ENCODE data around the gene GAK. TPM values are rescaled to one million over a fixed set of nuclear protein-coding genes. Genes with fewer than 3 reads are reported as not detected.

GAK gene
- total and polyA plus RNA-seq, 2 of the 13 experiments (the other 11 are each of a cell fraction or from before 2014, with no cell fraction given) = 17.5 to 44.3 TPM

DNA sequence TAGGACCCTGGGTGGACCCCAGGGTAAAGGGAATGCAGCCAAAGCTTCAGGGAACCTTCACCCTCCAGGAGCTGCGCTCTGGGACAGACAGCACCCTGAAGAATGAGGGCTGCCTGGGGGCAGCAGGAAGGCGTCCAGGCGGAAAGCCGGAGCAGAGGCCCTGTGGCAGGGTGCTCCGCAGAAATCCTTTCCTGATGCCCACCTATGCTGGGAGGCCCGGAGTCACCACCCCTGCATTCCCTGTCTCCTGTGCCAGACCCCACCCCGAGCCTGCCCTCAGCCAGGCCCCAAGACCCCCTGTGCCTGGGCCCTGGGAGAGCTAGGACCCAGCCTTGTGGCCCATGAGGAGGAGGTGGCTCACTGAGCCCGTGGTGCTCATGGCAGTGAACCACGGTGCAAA lies 42.6 kb upstream of the GAK start (continued):
- TF ChIP-seq, protein P1, sequence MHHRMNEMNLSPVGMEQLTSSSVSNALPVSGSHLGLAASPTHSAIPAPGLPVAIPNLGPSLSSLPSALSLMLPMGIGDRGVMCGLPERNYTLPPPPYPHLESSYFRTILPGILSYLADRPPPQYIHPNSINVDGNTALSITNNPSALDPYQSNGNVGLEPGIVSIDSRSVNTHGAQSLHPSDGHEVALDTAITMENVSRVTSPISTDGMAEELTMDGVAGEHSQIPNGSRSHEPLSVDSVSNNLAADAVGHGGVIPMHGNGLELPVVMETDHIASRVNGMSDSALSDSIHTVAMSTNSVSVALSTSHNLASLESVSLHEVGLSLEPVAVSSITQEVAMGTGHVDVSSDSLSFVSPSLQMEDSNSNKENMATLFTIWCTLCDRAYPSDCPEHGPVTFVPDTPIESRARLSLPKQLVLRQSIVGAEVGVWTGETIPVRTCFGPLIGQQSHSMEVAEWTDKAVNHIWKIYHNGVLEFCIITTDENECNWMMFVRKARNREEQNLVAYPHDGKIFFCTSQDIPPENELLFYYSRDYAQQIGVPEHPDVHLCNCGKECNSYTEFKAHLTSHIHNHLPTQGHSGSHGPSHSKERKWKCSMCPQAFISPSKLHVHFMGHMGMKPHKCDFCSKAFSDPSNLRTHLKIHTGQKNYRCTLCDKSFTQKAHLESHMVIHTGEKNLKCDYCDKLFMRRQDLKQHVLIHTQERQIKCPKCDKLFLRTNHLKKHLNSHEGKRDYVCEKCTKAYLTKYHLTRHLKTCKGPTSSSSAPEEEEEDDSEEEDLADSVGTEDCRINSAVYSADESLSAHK (CRISPR knock-in tag; IDR thresholded peaks at IDR 0.05; ENCODE audit: borderline replicate concordance) = no peak
- TF ChIP-seq HNRNPLL (IDR thresholded peaks at IDR 0.05; ENCODE audit: low read depth, low read length, poor library complexity, severe bottlenecking) (no peak), ZEB1 (IDR thresholded peaks at IDR 0.05; ENCODE audit: insufficient replicate concordance, low read depth) (no peak)

DNA sequence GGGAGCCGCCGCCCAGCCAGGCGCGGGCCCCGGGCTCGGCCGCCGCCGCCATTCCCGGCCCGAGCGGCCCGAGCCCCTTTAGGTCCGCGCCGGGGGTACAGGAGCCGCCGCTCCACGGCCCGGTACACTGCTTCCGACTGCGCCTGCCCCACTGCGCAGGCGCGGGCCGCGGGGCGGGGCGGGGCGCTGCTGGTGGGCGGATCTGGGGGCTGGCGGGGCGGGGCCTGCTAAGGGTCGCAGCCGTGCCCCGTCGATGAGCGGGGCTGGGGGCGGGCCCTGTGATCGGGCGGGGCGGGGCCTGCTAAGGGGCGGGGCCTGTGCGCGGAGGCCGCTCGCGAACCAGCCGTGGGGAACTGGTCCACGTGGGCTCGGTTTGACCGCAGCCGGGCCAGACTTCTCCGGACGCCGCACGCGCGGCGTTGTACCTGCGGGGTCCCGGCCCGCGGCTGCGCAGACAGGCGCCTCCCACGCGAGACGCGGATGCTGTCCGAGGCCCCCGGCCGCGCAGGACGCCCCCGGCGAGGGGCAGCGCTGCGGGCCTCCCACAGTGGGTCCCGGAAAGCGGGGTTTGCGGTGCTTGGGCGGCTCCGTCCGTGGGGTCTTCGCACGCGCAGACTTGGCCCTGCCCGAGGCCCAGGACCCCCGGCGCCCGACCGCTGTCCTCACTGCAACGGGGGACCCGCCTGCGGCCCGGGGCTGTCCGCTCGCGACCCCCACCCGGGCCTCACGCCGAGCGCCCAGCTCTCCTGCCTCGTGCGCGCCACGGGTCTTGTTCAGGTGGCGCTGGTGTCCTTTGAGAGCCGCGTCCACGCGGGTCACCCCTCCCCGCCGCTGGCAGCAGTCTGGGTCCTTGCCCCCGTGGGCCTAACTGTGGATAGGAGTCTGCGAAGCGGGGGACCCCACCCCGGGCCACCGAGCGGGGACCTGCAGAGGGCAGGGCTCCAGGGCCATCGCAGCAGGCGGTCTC lies 41.6 kb upstream of the GAK start, which contains the start of gene DGKQ:
DGKQ (minus strand) TSS at position 139 of the 967 bp plus-strand sequence; CDS start at position 52, 87 bp downstream.
- intact Hi-C loops (cut with micrococcal nuclease; ENCODE audit: unreplicated experiment) = loop anchor here (2.0 kb wide), 1 partner anchor 19 kb away; the partner anchor contains the start of gene SLC26A1
- Histone ChIP-seq H3K9ac (ENCODE audit: insufficient read depth, low read depth, low read length) (peak within 1 kb of the TSS; percentile 67), H3K4me1 (ENCODE audit: insufficient read depth, low read length) (peaks cover 21% of the 10 kb centered on the region), H3K79me2 (ENCODE audit: insufficient read depth, low read length) (no peaks in the 10 kb centered on the region), H3K9me3 (ENCODE audit: low read length) (no peaks in the 10 kb centered on the region), H2AFZ (ENCODE audit: low read length) (no peak within 1 kb of the TSS), H3K4me2 (ENCODE audit: low read depth, low read length) (peak within 1 kb of the TSS; percentile 98), H3K27ac (ENCODE audit: extremely low read length, insufficient read depth, low read length) (no peak within 1 kb of the TSS), H4K20me1 (ENCODE audit: insufficient read depth, low read length) (peaks cover 3% of the 10 kb centered on the region; the same call in 1 of the 2 replicates), H3K36me3 (replicated peaks in 1 of 2; ENCODE audit: control insufficient read depth in 1 of 2, insufficient read depth in 2 of 2, low read length in 2 of 2) (no peaks in the 10 kb centered on the region), H3K27me3 (ENCODE audit: control insufficient read depth in 1 of 2, insufficient read depth in 2 of 2, low read length in 2 of 2) (peaks cover 0 to 3% of the 10 kb centered on the region in 2 experiments; a peak in 2 of 5 replicates), H3K4me3 (replicated peaks in 1 of 3; ENCODE audit: insufficient read depth in 1 of 3, low read depth in 2 of 3, low read length in 3 of 3) (peak within 1 kb of the TSS; percentile 74 to 87 (median 81))
- DNase-seq (ENCODE audit: low spot score) (peak; percentile 48), ATAC-seq (peak; percentile 67), FAIRE-seq (no peak)
- 58% methylated on average over 11 of the region's 123 CpGs for WGBS (ENCODE audit: low lambda C conversion rate)
- in situ Hi-C loops (cut with HindIII; ENCODE audit: extremely low pct_ligation_motif_present, low pct_unique_long_range_greater_than_20kb) = no loop called here
- no TSS peak for BruUV-seq (replicated peaks)
- ChIA-PET POLR2A (interaction anchor here (1.4 kb wide), 1 partner anchor 42 kb away, joined by 4 read pairs; the partner anchor contains the start of genes GAK and TMEM175), CTCF (ENCODE audit: low intra/inter-chr PET ratio, low total read pairs) (no interaction called here)
- TF ChIP-seq NCOA5 (CRISPR knock-in tag; IDR thresholded peaks at IDR 0.05) (no peak), SAP130 (CRISPR knock-in tag; IDR thresholded peaks at IDR 0.05; ENCODE audit: low read depth) (no peak), PHF8 (CRISPR knock-in tag; IDR thresholded peaks at IDR 0.05) (peak; percentile 16; the same call in 1 of the 2 replicates), ZFYVE20 (CRISPR knock-in tag; IDR thresholded peaks at IDR 0.05; ENCODE audit: borderline replicate concordance, low read depth) (no peak), ETV6 (CRISPR knock-in tag; conservative IDR thresholded peaks at IDR 0.05) (no peak), HNRNPH1 (optimal IDR thresholded peaks at IDR 0.05; ENCODE audit: low read depth, low read length) (no peak)
- TF ChIP-seq, protein P2, sequence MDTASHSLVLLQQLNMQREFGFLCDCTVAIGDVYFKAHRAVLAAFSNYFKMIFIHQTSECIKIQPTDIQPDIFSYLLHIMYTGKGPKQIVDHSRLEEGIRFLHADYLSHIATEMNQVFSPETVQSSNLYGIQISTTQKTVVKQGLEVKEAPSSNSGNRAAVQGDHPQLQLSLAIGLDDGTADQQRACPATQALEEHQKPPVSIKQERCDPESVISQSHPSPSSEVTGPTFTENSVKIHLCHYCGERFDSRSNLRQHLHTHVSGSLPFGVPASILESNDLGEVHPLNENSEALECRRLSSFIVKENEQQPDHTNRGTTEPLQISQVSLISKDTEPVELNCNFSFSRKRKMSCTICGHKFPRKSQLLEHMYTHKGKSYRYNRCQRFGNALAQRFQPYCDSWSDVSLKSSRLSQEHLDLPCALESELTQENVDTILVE (CRISPR knock-in tag; IDR thresholded peaks at IDR 0.05) = no peak
- TF ChIP-seq, protein P3, sequence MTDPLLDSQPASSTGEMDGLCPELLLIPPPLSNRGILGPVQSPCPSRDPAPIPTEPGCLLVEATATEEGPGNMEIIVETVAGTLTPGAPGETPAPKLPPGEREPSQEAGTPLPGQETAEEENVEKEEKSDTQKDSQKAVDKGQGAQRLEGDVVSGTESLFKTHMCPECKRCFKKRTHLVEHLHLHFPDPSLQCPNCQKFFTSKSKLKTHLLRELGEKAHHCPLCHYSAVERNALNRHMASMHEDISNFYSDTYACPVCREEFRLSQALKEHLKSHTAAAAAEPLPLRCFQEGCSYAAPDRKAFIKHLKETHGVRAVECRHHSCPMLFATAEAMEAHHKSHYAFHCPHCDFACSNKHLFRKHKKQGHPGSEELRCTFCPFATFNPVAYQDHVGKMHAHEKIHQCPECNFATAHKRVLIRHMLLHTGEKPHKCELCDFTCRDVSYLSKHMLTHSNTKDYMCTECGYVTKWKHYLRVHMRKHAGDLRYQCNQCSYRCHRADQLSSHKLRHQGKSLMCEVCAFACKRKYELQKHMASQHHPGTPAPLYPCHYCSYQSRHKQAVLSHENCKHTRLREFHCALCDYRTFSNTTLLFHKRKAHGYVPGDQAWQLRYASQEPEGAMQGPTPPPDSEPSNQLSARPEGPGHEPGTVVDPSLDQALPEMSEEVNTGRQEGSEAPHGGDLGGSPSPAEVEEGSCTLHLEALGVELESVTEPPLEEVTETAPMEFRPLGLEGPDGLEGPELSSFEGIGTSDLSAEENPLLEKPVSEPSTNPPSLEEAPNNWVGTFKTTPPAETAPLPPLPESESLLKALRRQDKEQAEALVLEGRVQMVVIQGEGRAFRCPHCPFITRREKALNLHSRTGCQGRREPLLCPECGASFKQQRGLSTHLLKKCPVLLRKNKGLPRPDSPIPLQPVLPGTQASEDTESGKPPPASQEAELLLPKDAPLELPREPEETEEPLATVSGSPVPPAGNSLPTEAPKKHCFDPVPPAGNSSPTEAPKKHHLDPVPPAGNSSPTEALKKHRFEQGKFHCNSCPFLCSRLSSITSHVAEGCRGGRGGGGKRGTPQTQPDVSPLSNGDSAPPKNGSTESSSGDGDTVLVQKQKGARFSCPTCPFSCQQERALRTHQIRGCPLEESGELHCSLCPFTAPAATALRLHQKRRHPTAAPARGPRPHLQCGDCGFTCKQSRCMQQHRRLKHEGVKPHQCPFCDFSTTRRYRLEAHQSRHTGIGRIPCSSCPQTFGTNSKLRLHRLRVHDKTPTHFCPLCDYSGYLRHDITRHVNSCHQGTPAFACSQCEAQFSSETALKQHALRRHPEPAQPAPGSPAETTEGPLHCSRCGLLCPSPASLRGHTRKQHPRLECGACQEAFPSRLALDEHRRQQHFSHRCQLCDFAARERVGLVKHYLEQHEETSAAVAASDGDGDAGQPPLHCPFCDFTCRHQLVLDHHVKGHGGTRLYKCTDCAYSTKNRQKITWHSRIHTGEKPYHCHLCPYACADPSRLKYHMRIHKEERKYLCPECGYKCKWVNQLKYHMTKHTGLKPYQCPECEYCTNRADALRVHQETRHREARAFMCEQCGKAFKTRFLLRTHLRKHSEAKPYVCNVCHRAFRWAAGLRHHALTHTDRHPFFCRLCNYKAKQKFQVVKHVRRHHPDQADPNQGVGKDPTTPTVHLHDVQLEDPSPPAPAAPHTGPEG (CRISPR knock-in tag; IDR thresholded peaks at IDR 0.05) = peak; percentile 6; the same call in 1 of the 2 replicates
